IPS DF 4.7 (cell line): Measurements from ENCODE around the gene CAB39L.

Source experiments
- DNase-seq: peaks from one replicate; pipeline ENCODE4 v3.0.0-alpha.2; 2013; ENCODE audit warnings: low spot score; ENCODE audit errors: extremely low read depth

Gene CAB39L

DNA sequence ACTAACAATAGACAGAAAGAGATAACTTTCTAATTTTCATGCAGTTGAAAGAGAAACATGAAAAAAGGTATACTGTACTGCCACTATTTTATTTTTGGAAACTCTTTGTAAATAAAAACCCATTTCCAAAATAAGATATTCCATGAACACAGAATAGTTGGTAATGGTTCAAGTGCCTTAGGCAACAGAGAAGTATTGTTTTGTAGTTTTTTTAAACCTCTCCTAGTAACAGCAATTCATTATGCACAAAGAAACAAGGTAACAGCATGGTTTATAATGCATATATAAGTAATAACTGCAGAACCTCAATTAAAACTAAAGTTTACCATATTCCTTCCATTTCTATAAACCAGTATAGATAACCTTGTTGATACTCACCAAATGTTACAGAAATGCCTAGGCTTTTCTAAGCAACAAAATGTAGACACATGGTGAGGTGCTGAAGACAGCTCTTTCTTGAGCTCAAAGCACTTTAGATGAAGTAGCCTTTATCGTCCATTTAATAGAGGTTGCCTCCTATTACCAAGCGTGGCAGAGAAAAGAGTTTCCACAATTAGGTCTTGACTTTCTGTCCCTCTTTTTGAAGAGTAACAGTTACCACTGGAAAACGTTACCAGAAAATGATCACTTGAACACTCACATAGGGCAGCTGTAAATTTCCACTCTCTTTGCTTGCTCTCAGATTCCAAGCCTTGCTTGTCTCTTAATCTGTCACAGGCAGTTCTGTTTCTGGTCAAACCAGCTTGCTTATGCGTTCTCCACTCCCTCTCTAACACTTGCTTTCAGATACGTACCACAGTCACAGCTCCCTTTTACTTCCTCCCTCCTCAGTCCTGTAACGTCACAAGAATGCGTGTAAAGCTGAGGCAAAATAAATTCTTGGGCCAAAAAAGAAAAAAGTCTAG, 42.9 kb downstream of the CAB39L start:
- DNase-seq, result no peak

DNA sequence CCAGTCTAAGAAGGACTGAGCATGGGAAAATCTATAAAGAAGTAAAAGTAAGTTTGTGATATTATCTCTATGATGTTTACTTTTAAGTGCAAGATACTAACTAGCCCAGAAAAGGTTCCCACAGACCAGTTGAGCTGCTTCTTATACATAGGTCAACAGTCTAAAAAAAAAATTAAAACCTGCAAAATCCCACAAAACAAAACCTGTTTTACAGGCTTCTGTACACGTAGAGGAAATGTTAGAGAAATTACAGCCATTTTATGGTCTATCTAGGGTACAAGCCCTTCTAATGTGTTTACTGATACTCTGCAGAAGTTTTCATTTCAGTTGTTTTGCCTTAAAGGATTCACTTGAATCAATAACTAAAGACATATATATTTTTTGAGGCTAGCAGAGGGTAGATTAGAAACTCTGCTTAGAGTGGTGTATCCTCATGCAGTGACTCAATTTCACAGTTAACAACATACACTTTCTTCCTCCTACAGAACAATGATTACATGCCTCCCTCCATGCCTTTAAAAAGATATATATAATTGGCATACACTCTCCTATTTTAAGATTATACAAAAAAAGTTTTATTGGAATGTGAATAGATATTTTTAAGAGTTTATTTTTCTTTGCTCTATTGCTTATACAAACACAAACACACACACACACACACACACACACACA, 43.9 kb downstream of the CAB39L start:
- DNase-seq, result no peak

DNA sequence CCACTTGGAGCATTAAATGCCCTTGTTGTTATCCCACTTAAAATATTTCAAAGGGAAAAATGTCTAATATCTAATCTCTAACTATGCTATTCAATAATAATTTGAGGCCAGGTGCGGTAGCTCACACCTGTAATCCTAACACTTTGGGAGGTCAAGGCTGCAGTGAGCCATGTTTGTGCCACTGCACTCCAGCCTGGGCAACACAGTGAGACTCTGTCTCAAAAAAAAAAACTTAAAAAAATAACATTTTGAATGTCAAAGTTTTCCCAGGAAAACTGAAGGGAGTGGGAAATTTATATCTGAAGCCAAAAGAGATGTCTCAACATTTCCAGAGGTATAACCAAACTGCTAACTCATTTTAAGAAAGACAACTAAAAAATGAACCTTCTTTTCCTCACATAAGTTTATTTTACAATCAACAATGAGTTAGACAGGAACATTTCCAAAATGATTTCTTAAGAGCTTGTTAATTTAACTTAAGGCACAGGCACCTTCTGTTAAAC, 47.9 kb downstream of the CAB39L start:
- DNase-seq, result no peak

DNA sequence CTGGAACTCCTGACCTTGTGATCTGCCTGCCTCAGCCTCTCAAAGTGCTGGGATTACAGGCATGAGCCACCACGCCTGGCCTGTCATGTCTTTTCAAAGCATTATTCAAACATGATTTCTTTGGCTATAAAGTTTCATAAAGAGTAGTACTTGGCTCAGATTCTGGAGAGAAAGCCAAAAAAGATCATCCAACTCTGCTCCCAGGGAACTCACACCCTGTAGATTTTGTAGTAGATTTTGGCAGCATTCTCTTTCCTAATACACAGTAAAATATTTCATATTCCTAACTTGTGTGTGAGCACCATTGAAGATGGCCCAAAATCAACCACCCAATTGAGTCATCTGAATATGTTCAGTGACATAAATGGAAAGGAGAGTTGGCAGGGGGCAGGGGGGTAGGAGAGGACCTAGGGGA, 48.4 kb downstream of the CAB39L start:
- DNase-seq, result no peak

DNA sequence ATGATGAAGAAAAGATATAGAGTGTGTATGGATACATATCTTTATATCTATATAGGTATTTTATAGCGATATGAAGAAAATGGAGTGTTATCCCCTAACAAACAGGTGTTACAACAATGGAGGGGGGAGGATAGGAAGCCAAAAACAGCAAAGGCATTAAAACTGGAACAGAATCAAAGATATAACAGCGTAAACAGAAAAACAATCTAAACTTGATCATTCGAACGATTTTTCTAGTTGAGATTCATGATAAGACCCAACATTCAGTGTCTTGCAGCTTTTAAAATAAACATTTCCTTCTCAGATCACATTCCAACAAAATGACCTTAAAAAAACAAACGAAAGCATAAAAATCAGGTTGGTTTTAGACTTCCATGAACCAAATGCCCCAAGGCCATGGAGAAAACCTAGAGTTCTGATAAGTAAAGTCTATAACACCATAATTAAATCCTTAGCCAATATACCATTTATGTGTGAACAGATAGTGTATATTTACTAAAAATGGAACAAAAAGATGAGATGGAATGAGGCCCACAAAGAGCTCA, 55.7 kb downstream of the CAB39L start:
- no peak for DNase-seq

DNA sequence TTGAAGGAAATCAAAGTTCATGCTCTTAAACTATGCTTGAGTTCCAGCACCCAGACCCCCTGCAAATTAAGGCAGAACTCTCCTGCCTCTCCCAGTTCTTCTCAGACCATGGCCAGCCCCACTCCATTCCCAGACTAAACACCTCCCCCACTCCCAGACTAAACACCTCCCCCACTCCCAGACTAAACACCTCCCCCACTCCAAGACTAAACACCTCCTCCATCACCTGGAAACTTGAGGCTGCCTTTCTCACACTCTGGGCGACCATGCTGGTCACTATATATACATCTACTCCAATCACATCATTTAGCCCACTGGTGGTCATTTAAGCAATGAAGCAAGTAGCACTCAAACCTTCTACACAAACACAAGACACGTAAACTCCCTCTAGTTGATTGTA, 57.2 kb downstream of the CAB39L start:
- no peak for DNase-seq

DNA sequence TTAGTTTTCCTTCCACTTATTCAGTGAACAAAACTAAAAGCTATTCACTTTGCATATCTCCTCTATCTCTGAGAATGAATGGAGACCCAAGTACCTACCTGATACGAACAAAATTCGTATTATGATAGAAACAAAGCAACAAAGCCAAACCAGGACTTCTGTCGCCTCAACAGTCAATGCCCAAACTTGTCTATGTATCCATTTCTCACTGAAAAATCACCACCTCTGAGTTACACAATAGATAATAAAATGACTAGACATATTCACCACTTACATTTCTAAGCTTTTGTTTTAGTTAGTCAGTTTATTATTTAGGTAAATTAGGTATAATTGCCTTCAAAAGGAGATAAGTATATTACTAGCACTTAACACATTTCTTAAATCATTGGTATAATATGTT, 67.7 kb downstream of the CAB39L start:
- no peak for DNase-seq

DNA sequence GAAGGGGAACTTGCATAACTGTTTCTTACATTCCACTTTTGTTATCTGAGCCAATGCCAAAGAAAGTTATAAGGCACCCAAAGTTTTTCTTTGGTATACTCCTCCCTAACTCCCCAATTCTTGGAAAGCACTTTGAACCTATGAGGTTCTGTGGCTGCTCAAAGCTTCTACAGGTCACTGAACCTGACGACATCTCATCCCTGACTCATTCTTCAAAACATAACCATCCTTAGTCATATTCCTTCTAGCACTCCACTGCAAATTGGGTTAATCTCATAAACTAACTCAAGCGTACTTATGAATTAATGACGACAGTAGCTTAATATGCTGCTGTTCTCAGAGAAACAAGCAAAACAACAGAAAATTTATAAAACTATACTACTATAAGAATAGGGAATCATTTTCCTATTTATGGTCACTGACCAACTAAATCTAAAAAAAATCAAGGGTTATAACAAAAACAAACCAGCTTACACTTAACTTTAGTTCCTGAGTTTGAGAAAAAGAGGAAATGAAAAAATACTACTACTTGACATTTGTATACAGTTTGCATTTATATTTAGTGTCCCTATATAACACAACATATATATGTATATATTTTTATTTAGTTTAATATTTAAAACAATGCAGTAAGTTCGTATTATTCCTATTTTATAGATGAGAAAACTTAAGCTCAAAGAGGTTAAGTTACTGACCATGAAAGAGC, 69.1 kb downstream of the CAB39L start:
- DNase-seq, result no peak

DNA sequence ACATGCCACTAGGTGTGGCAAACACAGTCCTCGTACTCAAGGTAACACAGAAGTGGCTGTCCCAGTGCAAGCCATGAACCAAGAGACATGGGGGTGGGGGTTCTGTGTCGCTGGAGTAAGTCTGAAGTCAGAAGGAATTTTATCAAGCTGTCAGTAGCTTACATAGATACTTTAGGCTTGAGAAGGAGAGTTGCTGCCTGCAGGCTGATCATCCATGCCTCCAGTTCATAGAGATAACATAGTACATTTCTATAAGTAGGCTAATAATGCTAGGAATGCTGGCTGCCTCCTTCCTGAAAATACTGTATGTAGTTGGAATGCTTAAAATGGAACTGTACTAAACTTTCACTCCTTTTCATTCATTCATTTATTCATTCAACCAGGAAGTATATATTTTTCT, 70.1 kb downstream of the CAB39L start:
- DNase-seq, result no peak

DNA sequence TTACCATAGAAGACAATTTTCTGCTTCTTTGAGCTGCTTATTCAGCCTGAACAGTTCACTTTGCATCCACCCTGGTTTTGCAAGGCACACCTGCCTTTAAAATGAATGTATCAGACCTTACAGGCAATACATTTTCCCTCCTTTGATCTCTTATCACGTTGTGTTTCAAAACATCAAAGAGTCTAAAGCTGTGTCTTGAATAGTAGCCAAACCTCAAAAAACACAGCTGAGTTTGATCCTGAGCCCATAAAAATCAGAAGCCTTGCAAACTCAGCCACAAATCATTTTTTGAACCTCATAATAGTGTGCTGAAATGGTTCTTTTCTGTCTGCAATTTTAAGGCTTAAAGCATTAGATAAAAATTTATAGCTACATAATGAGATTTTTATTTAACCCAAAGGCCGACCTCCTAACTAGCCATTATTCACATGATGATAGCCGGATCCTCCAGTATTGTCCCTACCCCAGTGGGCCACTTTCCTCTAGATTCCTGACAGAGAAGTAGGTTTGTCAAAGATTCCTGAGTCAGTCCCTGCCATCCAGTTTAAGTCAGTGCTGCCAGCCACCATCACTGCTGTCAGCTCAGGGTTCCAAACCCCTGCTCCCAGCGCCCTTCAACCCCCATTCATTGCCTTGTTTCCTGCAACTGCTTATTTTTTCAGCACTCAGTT, 71.8 kb downstream of the CAB39L start:
- no peak for DNase-seq

DNA sequence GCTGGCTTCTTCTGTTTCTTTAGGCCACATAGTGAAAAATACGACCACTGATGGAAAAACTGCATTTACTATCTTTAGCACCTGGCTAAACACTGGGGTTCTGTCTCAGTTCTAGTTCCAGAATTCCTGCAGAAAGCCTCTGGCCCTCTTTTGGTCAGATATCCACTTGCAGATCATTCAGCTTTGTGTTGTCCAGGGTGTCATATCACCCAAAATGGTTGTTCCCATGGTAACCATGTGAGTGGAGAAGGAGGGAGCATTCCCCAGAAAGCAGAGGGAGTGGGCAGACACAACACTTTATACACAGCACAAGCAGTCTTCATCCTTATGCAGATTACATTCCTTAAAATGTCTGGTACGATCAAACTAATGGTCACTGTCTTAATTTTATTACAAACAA, 73.5 kb downstream of the CAB39L start:
- DNase-seq, result no peak

DNA sequence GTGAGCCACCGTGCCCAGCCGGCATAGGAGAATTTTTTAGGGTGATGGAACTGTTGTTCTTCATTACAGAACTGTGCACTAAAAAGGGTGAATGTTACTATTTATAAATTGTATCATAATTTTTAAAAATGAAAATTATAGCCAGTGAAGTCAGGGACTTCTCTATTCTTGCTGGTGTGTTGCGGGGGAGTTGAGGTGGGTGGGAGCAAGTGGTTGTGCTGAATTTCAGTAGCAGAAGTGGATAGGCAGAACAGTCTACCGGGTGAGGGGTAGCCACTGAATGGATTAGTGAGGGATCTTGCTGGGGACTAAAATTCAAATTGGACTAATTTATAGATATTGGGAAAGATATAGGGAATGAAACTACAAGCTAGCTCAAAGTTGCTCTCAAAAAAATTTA, 74.0 kb downstream of the CAB39L start:
- no peak for DNase-seq

DNA sequence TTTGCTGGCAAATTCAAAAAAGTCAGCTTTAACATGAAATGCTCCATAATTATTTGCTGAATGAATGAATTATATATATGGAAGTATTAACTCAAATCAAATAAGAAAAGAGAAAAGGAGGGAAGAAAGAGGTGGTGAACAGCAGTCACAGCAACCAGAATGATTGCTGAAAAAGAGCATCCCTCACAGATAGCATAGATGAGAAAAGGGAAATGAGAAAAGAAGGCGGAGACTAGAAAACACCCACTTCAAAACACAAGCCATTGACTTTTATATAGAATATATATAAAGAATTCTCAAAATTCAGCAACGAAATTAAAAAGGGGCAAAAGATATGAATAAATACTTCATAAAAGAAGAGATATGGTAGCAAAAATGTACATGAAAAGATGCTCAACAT, 75.2 kb downstream of the CAB39L start:
- DNase-seq, result no peak

DNA sequence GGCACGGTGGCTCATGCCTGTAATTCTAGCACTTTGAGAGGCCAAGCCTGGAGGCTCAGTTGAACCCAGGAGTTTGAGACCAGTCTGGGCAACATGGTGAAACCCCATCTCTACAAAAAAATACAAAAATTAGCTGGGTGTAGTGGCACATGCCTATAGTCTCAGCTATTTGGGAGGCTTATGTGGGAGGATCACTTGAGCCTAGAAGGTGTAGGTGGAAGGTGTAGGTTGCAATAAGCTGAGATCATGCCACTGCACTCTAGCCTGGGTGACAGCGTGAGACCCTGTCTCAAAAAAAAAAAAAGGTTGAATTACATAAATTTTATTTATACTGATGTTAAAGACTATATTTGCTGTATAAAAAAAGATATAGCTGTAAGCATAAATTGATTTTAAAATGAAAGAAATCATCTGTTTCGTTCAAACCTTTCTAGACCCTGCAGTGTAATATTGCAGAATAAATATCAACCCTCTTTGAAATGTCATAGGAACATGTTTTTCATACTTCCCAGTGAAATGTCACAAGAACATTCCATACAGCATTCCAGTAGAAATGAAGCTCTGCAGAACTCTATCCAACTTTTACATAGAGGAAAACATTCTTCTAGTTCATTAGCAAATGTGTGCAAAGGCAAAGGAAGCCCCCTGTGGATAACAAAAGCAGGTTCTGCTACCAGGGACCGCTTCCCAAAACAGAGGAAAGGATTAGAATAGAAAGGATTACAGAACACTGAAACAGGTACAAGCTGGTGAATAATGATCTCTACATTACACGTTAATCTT, 76.0 kb downstream of the CAB39L start:
- no peak for DNase-seq

DNA sequence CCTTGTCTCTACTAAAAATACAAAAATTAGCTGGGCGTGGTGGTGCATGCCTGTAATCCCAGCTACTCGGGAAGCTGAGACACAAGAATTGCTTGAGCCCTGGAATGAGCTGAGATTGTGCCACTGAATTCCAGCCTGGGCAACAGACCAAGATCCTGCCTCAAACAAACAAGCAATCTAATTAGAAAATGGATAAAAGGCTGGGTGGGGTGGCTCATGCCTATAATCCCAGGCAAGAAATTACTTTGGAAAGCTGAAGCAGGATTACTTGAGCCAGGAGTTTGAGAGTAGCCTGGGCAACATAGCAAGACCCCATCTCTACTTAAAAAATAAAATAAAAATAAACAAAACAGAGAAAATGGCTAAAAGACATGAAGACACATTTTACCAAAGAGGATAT, 77.0 kb downstream of the CAB39L start:
- no peak for DNase-seq

DNA sequence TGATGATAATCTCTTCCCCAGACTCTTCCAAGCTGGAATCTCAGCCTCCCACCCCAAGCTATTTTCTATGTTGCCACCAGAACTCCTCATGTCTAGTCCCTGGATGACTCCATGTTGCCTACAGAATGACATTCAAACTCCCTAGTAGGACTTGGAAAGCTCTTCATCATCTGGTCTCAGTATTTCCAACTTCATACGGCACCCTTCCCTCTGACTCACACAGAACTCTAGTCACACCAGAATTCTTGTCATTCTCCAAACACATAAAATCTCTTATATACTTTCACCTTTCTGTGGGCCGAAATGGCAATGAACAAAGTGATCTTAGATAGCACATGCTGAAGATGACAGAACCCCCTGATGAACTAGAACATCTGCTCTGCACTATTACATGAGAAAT, 86.2 kb downstream of the CAB39L start:
- no peak for DNase-seq

DNA sequence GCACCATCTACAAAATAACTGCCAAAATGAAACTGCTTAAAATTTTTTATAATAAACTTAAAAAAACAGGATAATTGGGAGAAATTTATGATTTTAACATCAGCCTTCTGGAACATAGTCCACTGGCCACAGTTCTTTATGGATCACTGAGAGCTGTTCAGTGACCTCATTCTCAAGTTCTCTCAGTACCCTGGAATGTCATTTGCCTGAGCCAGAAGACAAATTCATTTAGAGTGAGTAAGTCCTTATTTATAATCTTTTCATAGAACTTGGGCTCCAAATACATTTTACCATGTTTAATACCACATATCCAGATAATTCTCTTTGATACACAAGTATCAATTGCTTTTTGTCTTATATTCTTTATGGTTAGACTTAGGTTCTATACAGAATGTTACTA, 87.6 kb downstream of the CAB39L start:
- no peak for DNase-seq

DNA sequence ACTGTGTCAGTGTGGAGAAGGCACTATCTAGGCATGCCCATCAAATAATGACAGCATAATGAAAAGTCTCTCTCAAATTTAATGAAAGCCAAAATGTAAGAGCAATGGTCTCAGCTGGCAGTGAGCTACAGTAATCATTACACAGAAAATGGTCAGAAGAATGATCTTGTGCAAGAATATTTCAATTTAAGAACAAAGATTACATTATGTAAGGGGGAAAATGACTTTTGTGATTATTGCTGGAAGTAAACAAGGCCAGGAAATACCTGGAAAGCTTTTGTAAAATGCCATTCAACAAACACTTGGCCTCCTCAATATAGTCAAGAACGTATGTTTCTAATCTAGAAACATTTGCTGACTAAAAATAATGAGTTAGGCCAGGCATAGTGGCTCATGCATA, 89.1 kb downstream of the CAB39L start:
- DNase-seq, result no peak

DNA sequence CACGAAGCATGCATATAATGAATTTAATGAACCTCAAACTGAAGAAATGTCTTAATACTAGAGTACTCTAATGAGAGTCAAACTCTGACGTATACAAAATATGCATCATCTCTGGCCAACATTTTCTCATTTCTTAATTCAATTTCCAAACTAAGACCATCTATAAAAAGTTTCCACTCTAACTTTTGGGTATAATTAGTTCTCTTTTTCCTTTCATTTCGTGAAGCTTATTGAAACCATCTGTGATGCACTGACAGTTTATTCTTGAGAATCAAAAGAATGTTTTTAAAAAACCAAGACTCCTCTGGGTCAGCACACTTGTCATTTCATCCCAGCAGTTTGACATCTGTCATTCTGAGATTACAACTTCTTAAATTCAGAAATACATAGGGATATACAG, 90.0 kb downstream of the CAB39L start:
- no peak for DNase-seq

DNA sequence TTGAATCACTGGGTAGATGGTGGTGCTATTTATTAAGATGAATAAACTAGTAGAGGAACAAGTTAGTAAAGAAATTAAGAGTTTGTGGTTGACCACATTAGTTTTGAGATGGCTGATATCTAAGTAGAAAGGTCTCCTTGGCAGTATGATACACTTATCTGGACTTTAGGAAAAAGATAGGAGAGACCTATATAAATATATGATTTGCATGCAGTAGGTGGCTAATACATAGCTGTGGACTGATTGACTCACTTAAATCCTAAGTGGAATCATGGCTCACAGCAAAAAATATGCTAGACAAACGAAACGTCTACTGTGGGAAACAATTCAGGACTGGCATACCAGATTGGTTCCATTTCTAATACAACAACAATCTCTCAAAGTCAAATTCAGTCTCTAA, 92.0 kb downstream of the CAB39L start:
- no peak for DNase-seq

DNA sequence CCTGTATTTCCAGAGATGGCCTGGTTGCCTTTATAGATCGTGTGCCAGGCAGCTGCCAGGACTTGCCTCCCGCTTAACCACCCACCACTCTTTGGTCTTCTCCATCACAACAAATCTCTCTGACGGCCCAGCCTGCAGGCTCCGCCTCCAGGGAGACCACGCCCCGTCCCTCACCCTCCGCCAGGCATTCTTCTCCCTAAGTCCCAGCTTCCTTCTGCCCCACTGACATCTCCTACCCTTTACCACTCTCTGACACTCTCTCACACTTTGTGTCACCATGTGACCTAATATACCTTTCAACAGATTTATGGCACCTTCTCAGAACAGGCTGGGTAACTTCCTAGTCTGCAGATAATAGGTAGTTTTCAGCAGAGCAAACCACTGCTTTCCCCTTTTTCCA, 95.1 kb downstream of the CAB39L start:
- peak; percentile 11 for DNase-seq
